Measurements from ENCODE around the gene TRPC5OS.

- TF ChIP-seq CTCF (IDR thresholded peaks at IDR 0.05), result no peak
- TF ChIP-seq EP300 (IDR thresholded peaks at IDR 0.05), result no peak
- TF ChIP-seq POLR2AphosphoS5 (IDR thresholded peaks at IDR 0.05), result no peak
Observed at GRCh38 chrX:111868726-111869638, 7.0 kb upstream of the TRPC5OS start.

All from suprapubic skin (tissue), 4 donors.